HG03095 (cell line): ENCODE data around the gene C16orf87.
"Not testable (repeated sequence)": the region's sequence is repeated elsewhere in the genome, so short reads cannot be mapped to it uniquely, and the experiment has no call there.

Experiments used
- ATAC-seq: cut with Tn5 transposase; IDR thresholded peaks from one replicate; pipeline ENCODE4 v1.9.1; 2021; ENCODE audit warnings: moderate library complexity; ENCODE audit not compliant: unreplicated experiment

Gene C16orf87

GRCh38 chr16:46801428-46802049 lies 29.4 kb downstream of the C16orf87 start:
- ATAC-seq: no peak

GRCh38 chr16:46800494-46800893 lies 30.5 kb downstream of the C16orf87 start:
- no peak for ATAC-seq

- no peak for ATAC-seq
These were observed 33.5 kb downstream of the C16orf87 start for GRCh38 chr16:46797501-46797900.

- ATAC-seq: no peak
These were observed 34.2 kb downstream of the C16orf87 start for GRCh38 chr16:46796764-46797269.

GRCh38 chr16:46793841-46794240 lies 37.1 kb downstream of the C16orf87 start:
- no peak for ATAC-seq

GRCh38 chr16:46790599-46791270 lies 40.2 kb downstream of the C16orf87 start:
- no peak for ATAC-seq

GRCh38 chr16:46789499-46790414 lies 41.2 kb downstream of the C16orf87 start:
- peak; percentile 75 for ATAC-seq

GRCh38 chr16:46788891-46789474 lies 42.0 kb downstream of the C16orf87 start:
- ATAC-seq: peak; percentile 5

- no peak for ATAC-seq
These were observed 43.1 kb downstream of the C16orf87 start for GRCh38 chr16:46787909-46788308.

- no peak for ATAC-seq
These were observed 45.7 kb downstream of the C16orf87 start for GRCh38 chr16:46785076-46785845.

GRCh38 chr16:46784569-46784968 lies 46.4 kb downstream of the C16orf87 start:
- ATAC-seq: not testable (repeated sequence)

- no peak for ATAC-seq
These were observed 47.2 kb downstream of the C16orf87 start for GRCh38 chr16:46783800-46784199.

- ATAC-seq: no peak
These were observed 48.7 kb downstream of the C16orf87 start for GRCh38 chr16:46782320-46782719.

- no peak for ATAC-seq
These were observed 53.2 kb downstream of the C16orf87 start for GRCh38 chr16:46777804-46778203.

- ATAC-seq: peak; percentile 21
These were observed 55.8 kb downstream of the C16orf87 start for GRCh38 chr16:46775214-46775613.

GRCh38 chr16:46774743-46775177 lies 56.2 kb downstream of the C16orf87 start:
- ATAC-seq: peak; percentile 74

GRCh38 chr16:46772463-46772862 lies 58.5 kb downstream of the C16orf87 start:
- ATAC-seq: no peak

GRCh38 chr16:46768809-46769208 lies 62.2 kb downstream of the C16orf87 start:
- no peak for ATAC-seq

GRCh38 chr16:46765050-46765449 lies 65.9 kb downstream of the C16orf87 start:
- ATAC-seq: no peak

GRCh38 chr16:46763147-46763546 lies 67.8 kb downstream of the C16orf87 start:
- no peak for ATAC-seq
